Measurements from ENCODE around the gene C8G.

C8G gene

DNA sequence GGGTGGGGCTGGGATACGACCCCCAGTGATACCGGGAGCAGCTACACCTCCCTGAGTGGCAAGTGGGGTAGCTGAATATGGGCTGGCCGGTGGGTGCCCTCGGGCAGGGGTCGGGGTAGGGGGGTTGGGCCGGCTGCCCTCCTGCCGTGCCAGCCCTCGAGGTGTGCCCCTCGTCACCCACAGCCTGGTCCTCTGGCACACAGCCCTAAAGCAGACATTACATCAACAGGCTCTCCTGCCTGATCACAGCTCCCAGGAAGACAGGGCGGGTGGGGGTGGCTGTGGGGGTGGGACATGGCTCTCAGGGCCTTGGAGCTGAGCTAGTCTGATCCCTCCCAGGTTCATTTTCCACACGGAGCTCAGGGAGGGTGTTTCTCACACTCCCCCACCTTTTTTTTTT is 23.7 kb upstream of the C8G start:
- no peak for DNase-seq

GRCh38 chr9:136921718-136922117 is 23.3 kb upstream of the C8G start:
- no peak for DNase-seq

- DNase-seq = no peak
Measured at GRCh38 chr9:136922540-136922939, 22.5 kb upstream of the C8G start.

- DNase-seq = peak; percentile 86
Measured at GRCh38 chr9:136923881-136924280, 21.2 kb upstream of the C8G start.

DNA sequence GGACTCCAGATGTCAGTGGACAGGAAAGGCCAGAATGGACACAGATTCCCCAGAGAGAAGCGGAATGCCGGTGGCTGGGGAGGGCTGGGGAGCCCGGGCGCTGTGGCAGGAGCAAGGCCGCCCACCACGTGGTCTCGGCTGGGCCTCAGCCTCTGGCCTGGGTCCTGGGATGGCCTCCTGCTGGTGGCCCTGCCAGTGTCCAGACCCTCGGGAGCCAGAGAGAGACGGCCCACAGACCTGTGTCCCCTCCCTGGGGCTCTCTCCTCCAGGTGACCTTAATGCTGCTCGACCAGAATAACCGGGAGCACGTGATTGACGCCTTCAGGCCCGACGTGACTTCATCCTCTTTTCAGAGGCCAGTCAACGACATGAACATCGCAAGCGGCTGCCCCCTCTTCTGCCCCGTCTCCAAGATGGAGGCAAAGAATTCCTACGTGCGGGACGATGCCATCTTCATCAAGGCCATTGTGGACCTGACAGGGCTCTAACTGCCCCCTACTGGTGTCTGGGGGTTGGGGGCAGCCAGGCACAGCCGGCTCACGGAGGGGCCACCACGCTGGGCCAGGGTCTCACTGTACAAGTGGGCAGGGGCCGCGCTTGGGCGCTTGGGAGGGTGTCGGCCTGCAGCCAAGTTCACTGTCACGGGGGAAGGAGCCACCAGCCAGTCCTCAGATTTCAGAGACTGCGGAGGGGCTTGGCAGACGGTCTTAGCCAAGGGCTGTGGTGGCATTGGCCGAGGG is 19.5 kb upstream of the C8G start:
- no peak for DNase-seq

GRCh38 chr9:136926154-136926704 is 18.8 kb upstream of the C8G start:
- DNase-seq = no peak

GRCh38 chr9:136926749-136927148 is 18.3 kb upstream of the C8G start:
- no peak for DNase-seq

DNA sequence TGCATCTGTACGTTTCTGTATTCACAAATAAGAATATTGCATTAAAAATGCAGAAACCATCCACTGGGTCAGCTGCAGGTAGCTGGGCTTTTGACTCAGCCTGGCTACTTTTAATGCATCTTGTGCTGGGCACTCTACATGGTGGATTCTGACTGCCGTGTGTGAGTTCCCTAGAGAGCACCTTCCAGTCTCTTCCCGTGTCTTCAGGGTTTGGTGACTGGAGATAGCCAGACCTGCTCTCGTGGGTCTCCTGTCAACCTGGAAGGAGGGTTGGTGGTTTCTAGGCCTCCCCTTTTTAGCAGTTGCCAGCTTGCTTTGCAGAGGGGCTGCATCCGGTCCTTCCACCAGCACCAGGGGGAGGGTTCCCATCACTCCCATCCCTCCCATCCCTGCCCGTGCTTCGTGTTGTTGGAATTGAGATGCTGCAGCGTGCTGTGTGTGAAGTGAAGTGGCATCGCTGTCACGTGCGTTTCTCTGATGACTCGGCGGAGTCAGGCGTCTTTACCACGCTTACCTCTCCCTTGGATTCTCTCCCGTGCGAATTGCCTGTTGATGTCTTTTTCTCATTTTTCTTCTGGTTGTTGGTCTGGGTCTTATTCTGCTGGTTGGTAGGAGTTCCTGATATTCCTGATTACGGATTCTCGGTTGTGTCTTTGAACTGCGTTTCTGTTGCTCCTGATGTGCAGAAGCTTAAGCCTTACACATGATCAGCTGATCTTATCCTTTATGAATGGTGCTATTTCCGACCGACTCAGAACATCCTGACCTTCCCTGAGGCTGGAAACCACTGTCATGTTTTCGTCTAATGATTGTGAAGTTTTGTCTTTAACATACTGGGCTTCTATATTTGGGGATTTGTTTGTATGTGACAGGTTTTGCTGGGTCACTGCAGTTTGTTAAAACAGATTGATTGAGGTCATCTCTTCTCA is 17.4 kb upstream of the C8G start:
- DNase-seq = no peak

GRCh38 chr9:136928591-136928990 is 16.5 kb upstream of the C8G start:
- no peak for DNase-seq

- DNase-seq = no peak
Measured at GRCh38 chr9:136930014-136930413, 15.0 kb upstream of the C8G start.

DNA sequence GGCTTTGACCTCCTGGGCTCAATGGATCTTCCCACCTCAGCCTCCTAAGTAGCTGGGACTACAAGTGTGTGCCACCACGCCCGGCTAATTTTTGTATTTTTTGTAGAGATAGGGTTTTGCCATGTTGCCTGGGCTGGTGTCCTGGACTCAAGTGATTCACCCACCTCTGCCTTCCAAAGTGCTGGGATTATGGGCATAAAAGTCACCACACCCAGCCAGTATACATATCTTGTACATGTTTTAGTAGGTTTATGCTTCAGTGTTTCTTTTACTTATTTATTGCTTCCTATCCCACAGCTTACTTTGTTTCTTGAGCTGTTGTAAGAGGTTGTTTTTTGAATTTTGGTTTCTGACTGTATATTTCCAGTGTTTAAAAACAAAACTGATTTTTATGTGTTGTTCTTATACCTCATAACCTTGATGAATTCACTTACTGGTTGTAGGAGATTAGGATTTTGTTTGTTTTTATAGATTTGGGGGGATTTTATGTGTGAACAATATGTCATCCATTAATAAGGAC is 13.4 kb upstream of the C8G start:
- DNase-seq = no peak

- no peak for DNase-seq
Measured at GRCh38 chr9:136934277-136934676, 10.8 kb upstream of the C8G start.

GRCh38 chr9:136935651-136936050 is 9.4 kb upstream of the C8G start:
- no peak for DNase-seq

DNA sequence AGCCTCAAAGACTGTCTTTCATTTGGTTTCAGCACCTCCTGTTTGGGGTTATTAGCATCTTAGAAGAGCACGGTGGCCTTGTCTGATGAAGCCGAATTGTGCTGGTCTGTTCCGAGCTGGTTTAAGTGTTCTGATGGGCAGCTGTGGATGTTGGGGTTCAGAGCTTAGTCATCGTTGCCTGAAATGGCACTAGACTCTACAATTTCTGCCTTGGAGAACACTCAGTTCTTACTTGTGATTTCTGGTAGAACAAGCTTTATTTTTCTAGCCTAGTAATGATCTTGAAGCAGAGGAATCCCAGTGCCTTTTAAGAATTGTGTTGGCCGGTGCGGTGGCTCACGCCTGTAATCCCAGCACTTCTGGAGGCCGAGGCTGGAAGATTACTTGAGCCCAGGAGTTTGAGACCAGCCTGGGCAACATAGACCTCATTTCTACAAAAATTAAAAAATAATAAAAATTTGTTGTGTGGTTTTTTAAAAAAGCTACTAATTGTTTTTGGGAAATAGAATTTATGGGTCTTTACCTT is 8.3 kb upstream of the C8G start:
- no peak for DNase-seq

DNA sequence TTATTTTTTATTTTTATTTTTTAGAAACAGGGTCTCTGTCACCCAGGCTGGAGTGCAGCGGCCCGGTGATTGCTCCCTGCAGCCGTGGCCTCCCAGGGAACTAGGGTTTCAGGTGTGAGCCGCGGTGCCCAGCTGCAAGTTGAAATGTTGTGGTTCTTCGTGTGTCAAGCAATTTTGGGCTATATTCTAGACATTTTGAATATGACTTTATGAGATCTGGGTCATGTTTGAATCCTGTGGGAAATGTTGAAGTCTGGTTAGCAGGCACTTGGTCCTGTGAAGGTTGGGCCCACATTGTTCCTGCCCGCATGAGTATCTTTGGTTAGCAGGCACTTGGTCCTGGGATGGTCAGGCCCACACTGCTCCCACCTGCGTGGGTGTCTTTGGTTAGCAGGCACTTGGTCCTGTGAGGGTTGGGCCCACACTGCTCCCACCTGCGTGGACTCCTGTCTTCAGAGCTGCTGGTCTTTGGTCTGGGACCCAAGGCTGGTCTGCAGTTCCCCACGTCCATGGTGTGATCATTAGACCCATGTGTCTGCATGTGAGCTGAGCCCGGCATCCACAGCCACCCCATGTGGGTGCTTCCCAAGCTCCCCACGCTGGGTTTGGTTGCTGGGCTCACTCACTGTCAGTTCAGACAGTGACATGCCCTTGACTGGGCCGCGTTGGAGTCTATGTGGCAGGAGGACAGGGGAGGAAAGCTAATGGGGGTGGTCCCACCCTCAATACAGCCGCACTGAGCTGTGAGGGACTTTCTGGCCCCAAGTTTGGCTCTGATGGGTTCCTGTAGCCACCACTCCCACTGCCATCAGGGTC is 7.6 kb upstream of the C8G start:
- DNase-seq = no peak

DNA sequence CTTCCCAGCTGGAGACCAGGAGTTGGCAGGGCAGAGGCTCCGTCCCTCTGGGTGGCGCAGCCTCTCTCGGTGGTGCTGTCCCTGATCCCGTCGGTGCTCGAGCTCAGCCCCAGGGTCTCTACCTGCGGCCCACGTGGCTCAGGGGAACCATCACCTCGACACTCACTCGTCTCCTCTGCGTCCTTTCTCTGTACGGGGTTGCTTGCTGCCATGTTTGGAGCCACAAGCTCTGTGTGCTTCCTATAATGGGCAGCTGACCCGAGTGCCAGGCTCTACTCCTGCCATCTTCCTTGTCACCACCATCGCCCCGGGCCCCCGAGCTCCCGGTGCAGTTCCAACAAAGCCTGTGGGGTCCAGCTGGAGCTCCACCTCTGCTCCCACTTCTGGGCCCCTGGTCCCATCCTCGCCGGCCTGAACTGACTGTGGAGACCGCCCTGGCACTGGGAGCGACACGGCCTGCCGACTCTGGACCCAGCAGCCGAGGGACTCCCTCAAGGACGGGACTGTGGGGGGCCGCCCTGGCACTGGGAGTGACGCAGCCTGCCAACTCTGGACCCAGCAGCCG is 5.5 kb upstream of the C8G start:
- no peak for DNase-seq

GRCh38 chr9:136939996-136940525 is 5.0 kb upstream of the C8G start:
- DNase-seq = no peak

- no peak for DNase-seq
Measured at GRCh38 chr9:136940526-136941230, 4.4 kb upstream of the C8G start.

DNA sequence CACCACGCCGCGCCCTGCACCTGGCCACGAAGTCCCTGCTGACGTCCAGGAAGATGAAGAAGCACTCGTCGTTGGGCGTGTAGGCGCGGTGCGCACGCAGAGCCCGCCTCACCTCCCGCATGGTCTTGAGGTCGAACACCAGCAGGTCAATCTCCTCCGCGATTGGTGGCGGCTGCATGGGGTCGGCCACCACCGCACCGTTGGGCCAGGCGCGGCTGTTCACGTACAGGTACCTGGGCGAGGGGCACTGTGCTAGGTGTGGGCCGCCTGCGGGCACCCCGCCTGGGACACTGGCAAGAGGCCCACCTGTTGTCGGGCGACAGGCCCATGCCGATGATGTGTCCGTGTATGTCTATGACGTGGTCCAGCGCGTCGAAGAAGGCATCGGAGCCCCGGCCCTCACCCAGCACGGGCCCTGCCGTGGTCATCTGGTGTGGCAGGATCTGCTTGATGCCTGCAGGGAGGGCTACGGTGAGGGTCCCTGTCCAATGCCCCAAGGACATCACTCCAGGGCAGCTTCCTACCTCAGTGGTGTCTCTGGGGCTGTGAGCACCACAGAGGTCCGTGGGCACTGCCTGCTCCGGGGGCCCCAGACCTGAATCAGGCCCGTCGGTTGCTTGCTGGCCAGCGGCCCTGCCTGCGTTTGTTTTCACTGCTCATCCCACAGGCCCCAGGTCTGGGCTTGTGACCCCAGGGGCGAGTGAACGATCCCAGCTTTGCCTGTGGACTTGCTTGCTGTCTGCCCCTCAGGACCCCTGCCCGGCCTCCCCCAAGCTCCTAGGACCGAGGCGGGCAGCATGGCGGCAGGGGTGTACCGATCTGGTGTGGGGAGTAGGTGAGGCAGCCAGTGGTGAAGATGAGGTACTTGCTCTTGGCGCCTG is 3.6 kb upstream of the C8G start:
- DNase-seq = no peak

Measured in NCI-H510A treated with DMSO at 0.1 percent for 48 hours (cell line).